Activated CD8-positive, alpha-beta memory T cell treated with anti-CD3 and anti-CD28 coated beads, Interleukin-2, amount 50 U/mL, for 48 hours (primary cell): Measurements from ENCODE around the gene MAPT.
"Not testable (repeated sequence)": the region's sequence is repeated elsewhere in the genome, so short reads cannot be mapped to it uniquely, and the experiment has no call there.

Source experiments
- DNase-seq: peaks from one replicate; pipeline ENCODE4 v3.0.0-alpha.2; 2020

Gene MAPT

GRCh38 chr17:45931677-45932076 lies 37.3 kb downstream of the MAPT start:
- DNase-seq, result no peak

- no peak for DNase-seq
These were observed 40.0 kb downstream of the MAPT start for GRCh38 chr17:45934044-45934979.

- DNase-seq, result no peak
These were observed 40.9 kb downstream of the MAPT start for GRCh38 chr17:45935197-45935709.

- no peak for DNase-seq
These were observed 41.6 kb downstream of the MAPT start for GRCh38 chr17:45935710-45936509.

- DNase-seq, result no peak
These were observed 42.3 kb downstream of the MAPT start for GRCh38 chr17:45936610-45937009.

GRCh38 chr17:45937186-45937585 lies 42.8 kb downstream of the MAPT start:
- not testable (repeated sequence) for DNase-seq

GRCh38 chr17:45939395-45939794 lies 45.0 kb downstream of the MAPT start:
- DNase-seq, result no peak

- no peak for DNase-seq
These were observed 45.9 kb downstream of the MAPT start for GRCh38 chr17:45940293-45940692.

GRCh38 chr17:45940826-45941225 lies 46.5 kb downstream of the MAPT start:
- DNase-seq, result no peak

GRCh38 chr17:45941395-45941794 lies 47.0 kb downstream of the MAPT start:
- DNase-seq, result no peak

- no peak for DNase-seq
These were observed 47.9 kb downstream of the MAPT start for GRCh38 chr17:45942284-45942683.

GRCh38 chr17:45946841-45947256 lies 52.5 kb downstream of the MAPT start:
- no peak for DNase-seq

- DNase-seq, result no peak
These were observed 54.1 kb downstream of the MAPT start for GRCh38 chr17:45948498-45948880.

GRCh38 chr17:45948881-45949624 lies 54.7 kb downstream of the MAPT start:
- DNase-seq, result peak; percentile 91

GRCh38 chr17:45949755-45950320 lies 55.5 kb downstream of the MAPT start:
- no peak for DNase-seq

GRCh38 chr17:45950888-45951287 lies 56.5 kb downstream of the MAPT start:
- no peak for DNase-seq

GRCh38 chr17:45951403-45951802 lies 57.0 kb downstream of the MAPT start:
- no peak for DNase-seq

GRCh38 chr17:45951941-45952340 lies 57.6 kb downstream of the MAPT start:
- no peak for DNase-seq

GRCh38 chr17:45952814-45953320 lies 58.5 kb downstream of the MAPT start:
- DNase-seq, result no peak

- no peak for DNase-seq
These were observed 59.2 kb downstream of the MAPT start for GRCh38 chr17:45953561-45953960.

- DNase-seq, result no peak
These were observed 60.6 kb downstream of the MAPT start for GRCh38 chr17:45954914-45955313.

GRCh38 chr17:45955326-45955725 lies 61.0 kb downstream of the MAPT start:
- no peak for DNase-seq
